OCI-LY7 (cell line): ENCODE data around the gene KLHL4. TPM values are rescaled to one million over a fixed set of nuclear protein-coding genes. Genes with fewer than 3 reads are reported as not detected.

ENCODE experiments used
- BruUV-seq: library from RNA; stranded (reverse); fragments of 400-500 nt; replicated peaks from 2 replicates; lab custom pipeline; 2021; lab: Mats Ljungman, UMichigan
- CTCF ChIA-PET: fragments of 300-600 bp; sonication (Branson Sonifier 250); formaldehyde crosslinking; loops from one replicate; lab custom pipeline; 2022; ENCODE audit warnings: antibody characterized with exemption; ENCODE audit not compliant: unreplicated experiment; lab: Charles Lee
- POLR2A ChIA-PET: fragments of 300-600 bp; sonication (Branson Sonifier 250); formaldehyde crosslinking; loops from one replicate; lab custom pipeline; 2022; ENCODE audit warnings: antibody characterized with exemption; lab: Charles Lee
- DNase-seq: peaks from one replicate; pipeline ENCODE4 v3.0.0-alpha.2; 2015; ENCODE audit warnings: low spot score
- H2AFZ ChIP-seq: fragments of 200-600 bp; sonication (generic), shearing (Covaris generic); 2 replicates; pipeline ENCODE4 v1.6.1; 2014; ENCODE audit warnings: mild to moderate bottlenecking, antibody characterized with exemption, low read length, moderate library complexity
- H3K27ac ChIP-seq: fragments of 200-600 bp; sonication (generic); 2 replicates; pipeline ENCODE4 v1.5.1; 2014; ENCODE audit warnings: mixed run types, low read depth, mild to moderate bottlenecking, moderate library complexity, low read length, inconsistent platforms; ENCODE audit not compliant: poor library complexity, severe bottlenecking
- H3K36me3 ChIP-seq: fragments of 200-600 bp; sonication (generic); 2 replicates; pipeline ENCODE4 v1.6.1; 2014; ENCODE audit warnings: mild to moderate bottlenecking, antibody characterized with exemption, low read length, moderate library complexity, mixed read lengths; ENCODE audit not compliant: insufficient read depth
- H3K4me1 ChIP-seq: fragments of 200-600 bp; sonication (generic); 2 replicates; pipeline ENCODE4 v1.5.1; 2014; ENCODE audit warnings: mild to moderate bottlenecking, low read length; ENCODE audit not compliant: insufficient read depth, poor library complexity, severe bottlenecking
- H3K4me2 ChIP-seq: fragments of 200-600 bp; sonication (generic); 2 replicates; pipeline ENCODE4 v1.6.1; 2014; ENCODE audit warnings: mild to moderate bottlenecking, low read length
- H3K4me3 ChIP-seq: fragments of 200-600 bp; sonication (generic); 2 replicates; pipeline ENCODE4 v1.5.1; 2014; ENCODE audit warnings: mild to moderate bottlenecking, low read depth, low read length; ENCODE audit not compliant: poor library complexity, severe bottlenecking
- H3K79me2 ChIP-seq: fragments of 200-600 bp; sonication (generic); 2 replicates; pipeline ENCODE4 v1.6.1; 2016; ENCODE audit warnings: low read depth, mild to moderate bottlenecking, low read length, moderate library complexity, mixed read lengths; ENCODE audit not compliant: insufficient read depth
- H3K9me2 ChIP-seq: fragments of 200-600 bp; sonication (generic); 2 replicates; pipeline ENCODE4 v1.6.1; 2016; ENCODE audit warnings: mild to moderate bottlenecking, low read length, mixed read lengths; ENCODE audit not compliant: insufficient read depth
- H3K9me3 ChIP-seq: fragments of 200-600 bp; sonication (generic); 2 replicates; pipeline ENCODE4 v1.6.1; 2014; ENCODE audit warnings: mild to moderate bottlenecking, mixed run types, low read length, mixed read lengths
- H4K20me1 ChIP-seq: fragments of 200-600 bp; sonication (generic); 2 replicates; pipeline ENCODE4 v1.6.1; 2014; ENCODE audit warnings: mild to moderate bottlenecking, antibody characterized with exemption, low read length, moderate library complexity, mixed read lengths; ENCODE audit not compliant: insufficient read depth
- CTCF ChIP-seq: fragments of 200-600 bp; sonication (generic); conservative IDR thresholded peaks from 2 replicates; pipeline ENCODE4 v1.5.1; 2014; ENCODE audit warnings: mild to moderate bottlenecking, antibody characterized with exemption, low read length, moderate library complexity, mixed read lengths
- EZH2phosphoT487 ChIP-seq: fragments of 200-600 bp; sonication (generic); IDR thresholded peaks from 2 replicates; pipeline ENCODE4 v1.6.1; 2018; ENCODE audit warnings: low read depth, borderline replicate concordance, mild to moderate bottlenecking, mixed run types, antibody characterized with exemption, low read length, moderate library complexity, mixed read lengths
- intact Hi-C: fragments of 100-400 bp; cut with micrococcal nuclease; formaldehyde crosslinking; loops from one replicate; pipeline ENCODE4 v1.10.0; 2022; ENCODE audit not compliant: unreplicated experiment
- total RNA-seq, 2 experiments: library from RNA; depleted of rRNA in 1 of 2; stranded (reverse); fragments of >200 nt in 1 of 2; shearing (Covaris generic) in 1 of 2; gene quantifications; 2 replicates each; pipeline ENCODE4 v1.2.3, GENCODE V29; 2014 to 2022

KLHL4 gene
- total RNA-seq, 2 experiments from 2014 or later = not detected

GRCh38 chrX:87489071-87489470 is 28.5 kb upstream of the KLHL4 start:
- BruUV-seq = no TSS peak
- CTCF ChIA-PET = no interaction called here

GRCh38 chrX:87515836-87516235 is 1.8 kb upstream of the KLHL4 start:
- Histone ChIP-seq H2AFZ (no peak overlapping the region), H3K27ac (no peak overlapping the region), H3K9me2 (no peaks in the 10 kb centered on the region), H3K9me3 (no peaks in the 10 kb centered on the region), H3K4me3 (no peak overlapping the region), H3K4me2 (no peak overlapping the region), H3K36me3 (no peaks in the 10 kb centered on the region), H4K20me1 (no peaks in the 10 kb centered on the region), H3K79me2 (no peaks in the 10 kb centered on the region), H3K4me1 (no peaks in the 10 kb centered on the region)
- intact Hi-C loops = no loop called here
- ChIA-PET POLR2A (no interaction called here), CTCF (no interaction called here)
- no TSS peak for BruUV-seq
- TF ChIP-seq EZH2phosphoT487 (no peak), CTCF (no peak)
- no peak for DNase-seq

More at GRCh38 chrX:87489071-87489470, 28.5 kb upstream of the KLHL4 start:
- no peaks in the 10 kb centered on the region for H4K20me1 ChIP-seq
- no peak overlapping the region for H3K4me2 ChIP-seq
- H2AFZ ChIP-seq = no peak overlapping the region
- H3K36me3 ChIP-seq = no peaks in the 10 kb centered on the region
- no peaks in the 10 kb centered on the region for H3K79me2 ChIP-seq
- no peaks in the 10 kb centered on the region for H3K9me3 ChIP-seq
- no peak overlapping the region for H3K27ac ChIP-seq
- no peak overlapping the region for H3K4me3 ChIP-seq
- TF ChIP-seq CTCF (no peak), EZH2phosphoT487 (no peak)
- no peaks in the 10 kb centered on the region for H3K9me2 ChIP-seq
- no peaks in the 10 kb centered on the region for H3K4me1 ChIP-seq
- POLR2A ChIA-PET = no interaction called here
- intact Hi-C loops = no loop called here
- DNase-seq = no peak

- ChIA-PET CTCF (no interaction called here), POLR2A (no interaction called here)
- Histone ChIP-seq H2AFZ (no peak overlapping the region), H3K4me1 (no peaks in the 10 kb centered on the region), H3K36me3 (no peaks in the 10 kb centered on the region), H3K4me2 (no peak overlapping the region), H3K9me2 (no peaks in the 10 kb centered on the region), H3K79me2 (no peaks in the 10 kb centered on the region), H3K27ac (no peak overlapping the region), H3K9me3 (no peaks in the 10 kb centered on the region), H4K20me1 (no peaks in the 10 kb centered on the region), H3K4me3 (no peak overlapping the region)
- intact Hi-C loops = no loop called here
- DNase-seq = no peak
- TF ChIP-seq CTCF (no peak), EZH2phosphoT487 (no peak)
- BruUV-seq = no TSS peak
These were observed 883 bp upstream of the KLHL4 start for GRCh38 chrX:87516717-87517121.
